Ascending aorta (tissue), 2 donors: Measurements from ENCODE around the gene U2AF1. TPM values are rescaled to one million over a fixed set of nuclear protein-coding genes. Genes with fewer than 3 reads are reported as not detected.
"Not testable (repeated sequence)": the region's sequence is repeated elsewhere in the genome, so short reads cannot be mapped to it uniquely, and the experiment has no call there.

Source experiments
- DNase-seq, 2 donors: peaks; one replicate each; pipeline ENCODE4 v3.0.0-alpha.2; 2019; ENCODE audit warnings: low spot score in 2 of 2
- H3K27ac ChIP-seq, 2 donors: fragments of 200-600 bp; sonication (generic); one replicate each; pipeline ENCODE4 v1.5.1; 2016 to 2017; ENCODE audit warnings: mild to moderate bottlenecking in 1 of 2
- H3K27me3 ChIP-seq: fragments of 200-600 bp; sonication (generic); one replicate; pipeline ENCODE4 v1.5.1; 2017
- H3K36me3 ChIP-seq, 2 donors: fragments of 200-600 bp; sonication (generic); one replicate each; pipeline ENCODE4 v1.5.1; 2016
- H3K4me1 ChIP-seq, 2 donors: fragments of 200-600 bp; sonication (generic); one replicate each; pipeline ENCODE4 v1.5.1; 2016 to 2017; ENCODE audit warnings: mild to moderate bottlenecking in 1 of 2
- H3K4me3 ChIP-seq, 2 donors: fragments of 200-600 bp; sonication (generic); one replicate each; pipeline ENCODE4 v1.5.1; 2016 to 2017; ENCODE audit warnings: mild to moderate bottlenecking in 1 of 2
- H3K9me3 ChIP-seq, 2 donors: fragments of 200-600 bp; sonication (generic); one replicate each; pipeline ENCODE4 v1.5.1; 2016
- intact Hi-C: fragments of 100-400 bp; cut with DNase I; formaldehyde crosslinking; loops from one replicate; pipeline ENCODE4 v1.15.1; 2023
- total RNA-seq: library from RNA; depleted of rRNA; stranded (reverse); fragments of >200 nt; gene quantifications from one replicate; pipeline ENCODE4 v1.1.0, GENCODE V29; 2016

Gene U2AF1
- total RNA-seq, 1 donor from 2014 or later, result 12.9 TPM

DNA sequence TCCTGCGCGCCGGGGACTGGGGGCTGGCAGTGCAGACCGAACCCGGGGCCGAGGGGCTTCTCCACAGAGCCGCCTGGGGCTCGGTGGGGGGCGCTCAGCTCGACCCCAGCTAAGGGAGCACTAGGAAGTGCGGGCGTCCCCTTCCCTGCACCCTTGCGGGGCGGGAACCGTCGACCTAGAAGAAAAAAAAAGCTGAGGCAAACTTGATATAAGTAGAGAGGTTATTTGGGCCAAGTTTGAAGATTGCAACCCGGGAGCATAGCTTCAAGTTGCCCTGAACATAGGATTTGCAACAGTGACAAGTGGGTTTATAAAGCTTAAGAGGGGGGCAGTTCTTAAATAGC is 396 bp upstream of the U2AF1 start:
- DNase-seq, H3K27ac ChIP-seq, H3K36me3 ChIP-seq, H3K27me3 ChIP-seq, H3K9me3 ChIP-seq, H3K4me3 ChIP-seq, intact Hi-C loops, H3K4me1 ChIP-seq: not testable (repeated sequence)

DNA sequence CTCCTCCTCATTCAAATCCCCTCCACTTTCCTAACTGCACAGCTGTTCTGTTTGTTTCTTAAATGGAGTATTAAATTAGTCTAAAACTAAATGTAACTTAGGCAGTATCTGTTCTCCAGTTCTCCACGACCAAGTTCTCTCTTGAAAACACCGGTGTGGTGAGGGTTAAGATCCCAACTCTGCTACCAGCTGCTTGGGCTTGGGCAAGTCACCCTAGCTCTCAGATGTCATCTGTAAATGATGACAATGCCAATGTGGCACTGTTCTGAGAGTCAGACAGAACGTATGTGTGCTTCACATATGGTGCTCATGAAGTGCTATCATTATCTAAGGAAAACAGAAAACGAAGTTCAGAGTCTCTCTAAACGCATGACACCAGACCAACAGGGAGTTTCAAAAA is 2.7 kb downstream of the U2AF1 start:
- H3K36me3 ChIP-seq, DNase-seq, H3K27ac ChIP-seq, H3K9me3 ChIP-seq, H3K4me1 ChIP-seq, H3K27me3 ChIP-seq, H3K4me3 ChIP-seq, intact Hi-C loops: not testable (repeated sequence)

DNA sequence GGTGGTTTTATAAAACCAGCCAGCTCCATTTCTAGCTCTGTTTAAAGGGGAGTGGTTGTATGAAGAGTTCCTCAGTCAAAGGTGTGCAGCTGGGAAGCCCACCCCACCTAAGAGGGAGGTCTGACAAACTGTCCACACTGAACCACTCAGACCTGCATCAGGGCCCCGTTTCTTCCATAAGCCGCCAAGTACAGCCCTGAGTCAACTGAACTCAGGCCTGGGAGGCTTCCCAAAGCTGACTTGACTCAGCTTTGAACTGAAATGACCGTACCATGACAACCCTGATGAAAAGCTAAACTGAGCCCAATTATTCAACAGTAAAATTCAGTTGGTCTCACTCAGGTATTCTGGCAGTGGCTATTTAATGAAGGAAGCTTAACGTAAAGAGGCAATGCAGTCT is 5.1 kb downstream of the U2AF1 start:
- H3K4me1 ChIP-seq, DNase-seq, H3K27me3 ChIP-seq, H3K36me3 ChIP-seq, H3K9me3 ChIP-seq, H3K27ac ChIP-seq, intact Hi-C loops, H3K4me3 ChIP-seq: not testable (repeated sequence)

- H3K4me3 ChIP-seq, H3K27ac ChIP-seq, H3K27me3 ChIP-seq, intact Hi-C loops, H3K9me3 ChIP-seq, H3K36me3 ChIP-seq, DNase-seq, H3K4me1 ChIP-seq: not testable (repeated sequence)
These were observed 5.7 kb downstream of the U2AF1 start for GRCh38 chr21:43101676-43102075.

DNA sequence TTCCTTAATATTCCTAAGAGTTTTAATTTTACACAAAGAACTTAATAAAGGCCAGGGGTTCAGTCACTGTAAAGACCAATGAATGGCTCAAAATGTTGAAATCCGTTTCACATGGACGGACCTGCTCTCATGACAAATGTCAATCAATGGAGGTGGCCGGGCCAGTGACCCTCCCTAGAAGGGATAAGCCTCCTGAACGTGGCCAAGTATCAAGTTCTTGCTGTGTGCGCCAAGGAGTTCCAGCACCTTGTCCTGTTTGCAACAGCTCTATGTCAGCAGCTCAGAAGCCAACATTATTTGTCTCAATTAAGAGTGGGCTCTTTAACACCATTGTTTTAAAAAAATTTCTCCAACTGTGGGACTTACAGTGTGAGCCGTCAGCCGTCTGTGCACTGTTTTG is 6.4 kb downstream of the U2AF1 start:
- intact Hi-C loops, H3K36me3 ChIP-seq, DNase-seq, H3K4me3 ChIP-seq, H3K4me1 ChIP-seq, H3K9me3 ChIP-seq, H3K27ac ChIP-seq, H3K27me3 ChIP-seq: not testable (repeated sequence)

DNA sequence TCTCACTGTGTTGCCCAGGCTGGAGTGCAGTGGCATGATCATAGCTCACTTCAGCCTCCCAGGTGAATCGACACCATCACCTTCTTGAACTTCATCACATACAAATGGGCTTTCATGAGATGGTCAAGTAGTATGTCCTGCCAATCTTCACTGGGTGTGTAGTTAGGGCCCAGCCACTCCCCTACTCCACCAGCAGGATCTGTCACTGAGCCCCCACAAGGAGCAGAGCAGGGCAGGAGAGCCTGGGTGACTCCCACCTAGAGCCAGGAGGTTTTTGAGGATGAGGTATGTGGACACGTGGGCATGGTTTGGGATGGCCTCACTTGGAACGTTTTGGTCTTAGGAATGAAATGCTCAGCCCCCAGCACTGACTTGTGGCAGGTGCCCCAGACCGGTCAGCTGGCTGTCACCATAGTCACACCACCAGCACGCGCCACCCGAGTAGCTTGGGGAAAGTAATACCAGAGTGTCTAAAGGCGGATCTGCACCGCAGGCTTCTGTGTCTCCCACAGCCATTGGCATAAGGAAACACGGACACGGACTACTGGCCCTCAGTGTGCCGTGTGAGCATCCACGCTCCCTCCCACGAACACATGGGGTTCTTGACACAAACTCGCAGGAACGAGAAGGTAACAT is 15.3 kb downstream of the U2AF1 start:
- H3K4me3 ChIP-seq, H3K36me3 ChIP-seq, DNase-seq, H3K4me1 ChIP-seq, H3K27ac ChIP-seq, H3K27me3 ChIP-seq, intact Hi-C loops, H3K9me3 ChIP-seq: not testable (repeated sequence)

DNA sequence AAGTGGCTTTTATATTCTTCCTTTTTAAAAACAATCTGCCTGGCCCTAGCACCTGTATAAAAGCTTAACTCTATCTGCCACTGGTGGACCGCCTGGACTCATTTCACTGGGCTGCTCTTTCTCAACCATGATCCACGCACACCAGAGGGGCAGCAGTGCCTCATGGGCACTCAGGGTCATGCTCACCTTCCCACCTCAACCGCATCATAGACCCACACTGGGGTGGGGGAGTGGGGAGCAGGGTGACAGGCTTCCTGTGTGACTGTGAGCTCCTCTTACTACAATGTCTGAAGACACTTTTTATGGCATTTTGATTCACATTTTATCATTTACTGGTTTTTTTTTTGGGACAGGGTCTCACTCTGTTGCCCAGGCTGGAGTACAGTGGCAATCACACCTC is 16.4 kb downstream of the U2AF1 start:
- H3K27ac ChIP-seq, DNase-seq, H3K4me1 ChIP-seq, H3K4me3 ChIP-seq, H3K36me3 ChIP-seq, intact Hi-C loops, H3K9me3 ChIP-seq, H3K27me3 ChIP-seq: not testable (repeated sequence)

DNA sequence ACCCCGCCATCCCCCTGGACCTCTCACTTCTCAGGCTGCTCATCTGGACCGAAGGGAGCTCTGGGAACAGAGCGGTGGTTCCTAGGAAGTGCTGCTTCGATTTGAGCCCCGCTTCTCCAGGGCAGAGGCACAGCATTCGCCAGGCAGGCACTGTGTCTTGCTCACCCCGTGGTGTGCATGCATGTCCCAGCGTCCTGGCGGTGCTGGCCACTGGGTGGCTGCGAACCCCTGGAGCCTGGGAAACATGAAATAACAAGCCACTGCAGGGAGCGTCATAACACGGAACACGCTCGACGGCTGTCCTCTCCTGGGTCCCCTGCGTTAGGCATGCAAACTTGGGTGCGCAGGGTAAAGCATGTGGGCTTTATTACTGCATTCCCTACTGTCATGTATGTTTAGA is 17.9 kb downstream of the U2AF1 start:
- H3K4me3 ChIP-seq, H3K4me1 ChIP-seq, H3K9me3 ChIP-seq, H3K36me3 ChIP-seq, H3K27ac ChIP-seq, DNase-seq, H3K27me3 ChIP-seq, intact Hi-C loops: not testable (repeated sequence)

GRCh38 chr21:43082587-43083300 is 24.6 kb downstream of the U2AF1 start:
- H3K4me3 ChIP-seq, H3K27ac ChIP-seq, H3K36me3 ChIP-seq, H3K4me1 ChIP-seq, H3K9me3 ChIP-seq, intact Hi-C loops, DNase-seq, H3K27me3 ChIP-seq: not testable (repeated sequence)

DNA sequence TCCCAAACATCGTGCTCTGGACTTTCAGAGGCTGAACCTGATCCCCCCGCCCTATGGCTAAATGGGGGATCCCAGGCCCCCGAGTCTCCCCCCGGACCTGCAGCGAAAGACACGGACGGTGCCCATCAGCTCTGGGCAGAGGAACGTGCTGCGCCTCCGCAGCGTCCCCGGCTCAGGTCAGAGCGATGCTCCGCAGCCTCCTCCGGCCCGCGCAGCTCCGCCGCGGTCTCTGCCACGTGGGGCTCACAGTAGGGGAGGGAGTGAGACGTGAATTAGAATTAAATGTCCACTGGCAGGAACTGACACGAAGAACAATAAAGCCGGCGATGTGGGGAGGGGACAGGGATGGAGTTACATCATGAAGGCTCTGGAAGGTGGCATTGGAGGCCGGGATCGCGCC is 30.7 kb downstream of the U2AF1 start:
- H3K27ac ChIP-seq, H3K4me1 ChIP-seq, H3K4me3 ChIP-seq, H3K36me3 ChIP-seq, H3K27me3 ChIP-seq, DNase-seq, intact Hi-C loops, H3K9me3 ChIP-seq: not testable (repeated sequence)

DNA sequence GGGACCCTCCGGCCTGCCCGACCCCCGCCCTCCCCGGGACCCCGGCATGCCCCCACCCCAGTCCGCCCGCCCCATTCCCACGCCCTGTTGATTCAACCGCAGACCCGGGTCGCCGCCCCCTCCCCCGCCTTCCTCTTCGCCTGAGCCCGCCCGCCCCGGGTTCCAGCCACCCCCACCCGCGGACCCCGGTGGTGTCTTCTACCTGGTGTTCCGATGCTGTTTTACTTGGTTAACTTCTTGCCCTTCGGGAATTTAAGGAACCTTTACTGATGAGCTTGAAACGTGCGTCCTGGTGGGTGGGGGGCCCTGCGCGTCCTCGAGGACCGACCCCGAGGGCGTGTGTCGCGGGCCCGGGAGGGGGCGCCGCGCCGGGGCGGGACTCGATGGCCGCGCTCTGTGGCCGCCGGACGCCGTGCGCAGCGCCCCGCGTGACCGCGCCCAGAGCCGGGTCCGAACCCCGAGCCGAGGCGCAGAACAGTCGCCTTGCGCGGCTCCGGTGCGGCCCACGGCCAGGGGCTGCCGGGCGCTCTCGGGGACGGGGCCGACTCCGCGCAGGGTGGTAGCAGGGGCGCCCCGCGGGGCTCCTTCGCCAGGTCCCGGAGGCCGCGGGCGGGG is 31.2 kb downstream of the U2AF1 start:
- H3K27me3 ChIP-seq, intact Hi-C loops, H3K9me3 ChIP-seq, H3K36me3 ChIP-seq, H3K27ac ChIP-seq, DNase-seq, H3K4me3 ChIP-seq, H3K4me1 ChIP-seq: not testable (repeated sequence)

DNA sequence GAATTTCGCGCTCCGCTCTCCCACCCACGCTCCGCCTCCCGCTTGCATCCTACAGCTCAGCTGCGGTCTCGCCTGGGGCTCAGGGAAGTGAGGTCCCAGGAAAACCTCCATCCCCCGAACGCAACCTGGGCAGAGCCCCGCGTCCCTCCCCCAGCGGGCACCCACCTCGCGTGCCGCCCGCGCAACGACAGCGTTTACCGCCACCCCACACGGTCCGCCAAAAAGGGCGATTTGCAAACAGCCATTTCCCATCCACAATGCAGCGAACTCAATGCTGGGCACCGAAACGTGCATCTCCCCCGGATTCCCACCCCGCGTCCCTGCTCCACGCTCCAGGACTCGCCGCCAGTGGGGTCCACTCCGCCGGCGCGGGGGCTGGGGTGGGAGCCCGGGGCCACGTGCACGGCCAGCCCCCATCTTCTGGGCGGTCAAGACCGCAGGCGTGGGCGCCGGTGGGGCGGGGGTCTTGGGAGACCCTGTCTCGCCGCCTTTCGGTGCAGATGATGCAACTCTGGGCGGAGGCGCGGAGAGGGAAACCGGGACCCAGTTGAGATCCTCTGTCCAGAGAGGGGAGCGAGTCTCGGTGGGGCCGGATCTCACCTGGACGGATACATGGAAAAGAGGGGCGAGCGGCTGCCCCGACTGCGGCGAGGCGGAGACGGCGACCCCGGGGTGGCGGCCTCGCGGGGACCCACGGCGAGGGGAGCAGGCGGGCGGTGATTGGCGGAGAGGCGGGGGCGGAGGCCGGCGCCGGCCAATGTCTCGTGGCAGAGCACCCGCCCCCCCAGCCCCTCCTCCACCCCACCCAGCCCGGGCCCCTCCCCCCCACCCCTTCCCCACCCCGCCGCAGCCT is 32.0 kb downstream of the U2AF1 start, which contains the start of gene CBS:
Gene CBS, minus strand, starts transcription at position 666 of the 853 bp plus-strand sequence. CDS start 3,642 bp downstream, outside the sequence.
- H3K9me3 ChIP-seq, H3K4me1 ChIP-seq, H3K27ac ChIP-seq, H3K27me3 ChIP-seq, H3K36me3 ChIP-seq, intact Hi-C loops, H3K4me3 ChIP-seq, DNase-seq: not testable (repeated sequence)

- H3K36me3 ChIP-seq, DNase-seq, intact Hi-C loops: not testable (repeated sequence)
These were observed 32.8 kb downstream of the U2AF1 start for GRCh38 chr21:43074401-43075169.

More at GRCh38 chr21:43074401-43075169, 32.8 kb downstream of the U2AF1 start:
- H3K4me3 ChIP-seq, H3K9me3 ChIP-seq, H3K27ac ChIP-seq, H3K4me1 ChIP-seq, H3K27me3 ChIP-seq: not testable (repeated sequence)
